HCT116 (cell line): ENCODE measurements around the gene FREY1.

Experiments
- ATF3 ChIP-seq: IDR thresholded peaks from 2 replicates; pipeline ENCODE4 v1.6.1; 2012
- MAX ChIP-seq: IDR thresholded peaks from 2 replicates; pipeline ENCODE4 v1.6.1; 2012
- POLR2AphosphoS5 ChIP-seq: IDR thresholded peaks from 2 replicates; pipeline ENCODE4 v1.6.1; 2011; ENCODE audit warnings: mild to moderate bottlenecking, low read depth, low read length, moderate library complexity
- RAD21 ChIP-seq: IDR thresholded peaks from 2 replicates; pipeline ENCODE4 v1.6.1; 2012; ENCODE audit warnings: low read depth, mild to moderate bottlenecking
- SIN3A ChIP-seq: IDR thresholded peaks from 2 replicates; pipeline ENCODE4 v1.6.1; 2012; ENCODE audit warnings: low read depth
- YY1 ChIP-seq: IDR thresholded peaks from 2 replicates; pipeline ENCODE4 v1.6.1; 2011; ENCODE audit warnings: low read length, low read depth, moderate library complexity, mild to moderate bottlenecking; ENCODE audit not compliant: insufficient replicate concordance; ENCODE audit errors: extremely low read depth
- TF ChIP-seq, protein P1 (sequence below), 3 experiments: fragments of 200-600 bp in 1 of 3; sonication (generic) in 1 of 3; IDR thresholded peaks in 2 of 3; conservative IDR thresholded peaks in 1 of 3; 2 replicates each; pipeline ENCODE4 v1.5.1; 2012 to 2017; ENCODE audit warnings: low read depth in 2 of 3, low read length in 2 of 3, antibody characterized with exemption in 1 of 3, borderline replicate concordance in 1 of 3, control low read depth in 1 of 3, mild to moderate bottlenecking in 1 of 3, mixed read lengths in 1 of 3, mixed run types in 1 of 3, moderate library complexity in 1 of 3; ENCODE audit not compliant: insufficient read depth in 1 of 3

DNA sequence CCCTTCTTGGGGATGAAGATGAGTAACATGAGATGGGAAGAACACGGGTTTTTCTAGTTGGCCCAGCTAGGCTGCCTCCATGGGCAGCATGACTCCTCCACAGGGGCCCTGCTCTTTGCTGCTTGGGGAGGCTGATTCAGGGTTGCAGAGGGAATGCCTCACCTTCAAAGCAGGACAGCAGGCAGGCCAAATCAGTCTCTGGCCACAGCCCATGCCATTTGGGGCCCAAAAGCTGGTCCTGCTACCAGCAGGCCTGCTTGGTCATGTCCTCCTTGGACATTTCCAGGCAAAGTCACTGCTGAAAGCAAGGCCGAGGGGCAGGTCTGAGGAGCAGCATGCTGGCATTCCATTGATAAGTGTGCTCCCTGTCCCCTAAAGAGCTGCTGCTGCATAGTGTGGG is 35.4 kb downstream of the FREY1 start:
- TF ChIP-seq MAX: no peak
- TF ChIP-seq SIN3A: no peak
- TF ChIP-seq, protein P1, sequence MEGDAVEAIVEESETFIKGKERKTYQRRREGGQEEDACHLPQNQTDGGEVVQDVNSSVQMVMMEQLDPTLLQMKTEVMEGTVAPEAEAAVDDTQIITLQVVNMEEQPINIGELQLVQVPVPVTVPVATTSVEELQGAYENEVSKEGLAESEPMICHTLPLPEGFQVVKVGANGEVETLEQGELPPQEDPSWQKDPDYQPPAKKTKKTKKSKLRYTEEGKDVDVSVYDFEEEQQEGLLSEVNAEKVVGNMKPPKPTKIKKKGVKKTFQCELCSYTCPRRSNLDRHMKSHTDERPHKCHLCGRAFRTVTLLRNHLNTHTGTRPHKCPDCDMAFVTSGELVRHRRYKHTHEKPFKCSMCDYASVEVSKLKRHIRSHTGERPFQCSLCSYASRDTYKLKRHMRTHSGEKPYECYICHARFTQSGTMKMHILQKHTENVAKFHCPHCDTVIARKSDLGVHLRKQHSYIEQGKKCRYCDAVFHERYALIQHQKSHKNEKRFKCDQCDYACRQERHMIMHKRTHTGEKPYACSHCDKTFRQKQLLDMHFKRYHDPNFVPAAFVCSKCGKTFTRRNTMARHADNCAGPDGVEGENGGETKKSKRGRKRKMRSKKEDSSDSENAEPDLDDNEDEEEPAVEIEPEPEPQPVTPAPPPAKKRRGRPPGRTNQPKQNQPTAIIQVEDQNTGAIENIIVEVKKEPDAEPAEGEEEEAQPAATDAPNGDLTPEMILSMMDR (IDR thresholded peaks at IDR 0.05 in 2 of 3, conservative IDR thresholded peaks at IDR 0.05 in 1 of 3; ENCODE audit: borderline replicate concordance in 1 of 3, insufficient read depth in 1 of 3, low read depth in 2 of 3, low read length in 2 of 3): no peak
- no peak for TF ChIP-seq POLR2AphosphoS5
- TF ChIP-seq RAD21: no peak
- no peak for TF ChIP-seq YY1
- no peak for TF ChIP-seq ATF3
